HG03066 (cell line): Measurements from ENCODE around the gene KCNQ5.

ENCODE experiments used
- ATAC-seq: cut with Tn5 transposase; IDR thresholded peaks from one replicate; pipeline ENCODE4 v1.9.1; 2021; ENCODE audit warnings: low read depth; ENCODE audit not compliant: unreplicated experiment

The KCNQ5 gene

GRCh38 chr6:72828904-72829303 is 207.0 kb downstream of the KCNQ5 start:
- no peak for ATAC-seq

GRCh38 chr6:72832271-72832670 is 210.4 kb downstream of the KCNQ5 start:
- no peak for ATAC-seq

GRCh38 chr6:72835749-72836148 is 213.9 kb downstream of the KCNQ5 start:
- ATAC-seq, result no peak

GRCh38 chr6:72836971-72837370 is 215.1 kb downstream of the KCNQ5 start:
- ATAC-seq, result no peak

- ATAC-seq, result no peak
These were observed 219.3 kb downstream of the KCNQ5 start for GRCh38 chr6:72841195-72841594.

GRCh38 chr6:72842140-72842539 is 220.3 kb downstream of the KCNQ5 start:
- ATAC-seq, result no peak

GRCh38 chr6:72844614-72845013 is 222.8 kb downstream of the KCNQ5 start:
- ATAC-seq, result no peak

GRCh38 chr6:72849346-72849745 is 227.5 kb downstream of the KCNQ5 start:
- no peak for ATAC-seq

- no peak for ATAC-seq
These were observed 228.2 kb downstream of the KCNQ5 start for GRCh38 chr6:72850040-72850439.

- ATAC-seq, result no peak
These were observed 228.6 kb downstream of the KCNQ5 start for GRCh38 chr6:72850469-72850868.

GRCh38 chr6:72855471-72855870 is 233.6 kb downstream of the KCNQ5 start:
- ATAC-seq, result no peak

- ATAC-seq, result no peak
These were observed 234.9 kb downstream of the KCNQ5 start for GRCh38 chr6:72856801-72857200.

GRCh38 chr6:72857791-72858585 is 236.1 kb downstream of the KCNQ5 start:
- ATAC-seq, result no peak

- ATAC-seq, result no peak
These were observed 239.2 kb downstream of the KCNQ5 start for GRCh38 chr6:72861059-72861458.

GRCh38 chr6:72861935-72862432 is 240.1 kb downstream of the KCNQ5 start:
- no peak for ATAC-seq

- no peak for ATAC-seq
These were observed 241.3 kb downstream of the KCNQ5 start for GRCh38 chr6:72863131-72863530.

- ATAC-seq, result no peak
These were observed 242.4 kb downstream of the KCNQ5 start for GRCh38 chr6:72864236-72864635.

GRCh38 chr6:72864799-72865198 is 242.9 kb downstream of the KCNQ5 start:
- no peak for ATAC-seq

- no peak for ATAC-seq
These were observed 243.6 kb downstream of the KCNQ5 start for GRCh38 chr6:72865467-72865866.

GRCh38 chr6:72869621-72870020 is 247.8 kb downstream of the KCNQ5 start:
- no peak for ATAC-seq

GRCh38 chr6:72873433-72873832 is 251.6 kb downstream of the KCNQ5 start:
- ATAC-seq, result no peak

- no peak for ATAC-seq
These were observed 254.4 kb downstream of the KCNQ5 start for GRCh38 chr6:72876256-72876655.
